Left cardiac atrium (tissue), 4 donors: ENCODE results near the gene GATA2. TPM values are rescaled to one million over a fixed set of nuclear protein-coding genes. Genes with fewer than 3 reads are reported as not detected.

ENCODE experiments used
- ATAC-seq, 2 donors: fragments of 200-7000 bp; cut with Tn5 transposase; one replicate each; pipeline ENCODE4 v1.9.1; 2020; ENCODE audit warnings: mild to moderate bottlenecking in 2 of 2, moderate library complexity in 2 of 2
- DNase-seq: peaks from one replicate; pipeline ENCODE4 v3.0.0-alpha.2; 2020
- intact Hi-C, 2 donors: fragments of 100-400 bp; cut with DNase I; formaldehyde crosslinking; loops; one replicate each; pipeline versions ENCODE4 v1.14.1 to v1.15.1; 2022 to 2023
- total RNA-seq, 2 donors: library from RNA; stranded (reverse); fragmentation: NEBNext Ultra II Directional; extraction: Animal tissue kit (Norgen Biotek cat#: 25700); gene quantifications; one replicate each; pipeline ENCODE4 v1.2.1, GENCODE V29; 2021
- donor health status: DM: no; HTN: yes; CAD: no.
- donor health status: DM: no; HTN: yes; CAD: no; lungs with severe emphysema.
- donor health status: DM: yes; HTN: yes; CAD: no.
- donor health status: Dilated cardiomyopathy.

The GATA2 gene
- total RNA-seq, 2 donors from 2014 or later: 8.9 to 23.8 TPM

DNA sequence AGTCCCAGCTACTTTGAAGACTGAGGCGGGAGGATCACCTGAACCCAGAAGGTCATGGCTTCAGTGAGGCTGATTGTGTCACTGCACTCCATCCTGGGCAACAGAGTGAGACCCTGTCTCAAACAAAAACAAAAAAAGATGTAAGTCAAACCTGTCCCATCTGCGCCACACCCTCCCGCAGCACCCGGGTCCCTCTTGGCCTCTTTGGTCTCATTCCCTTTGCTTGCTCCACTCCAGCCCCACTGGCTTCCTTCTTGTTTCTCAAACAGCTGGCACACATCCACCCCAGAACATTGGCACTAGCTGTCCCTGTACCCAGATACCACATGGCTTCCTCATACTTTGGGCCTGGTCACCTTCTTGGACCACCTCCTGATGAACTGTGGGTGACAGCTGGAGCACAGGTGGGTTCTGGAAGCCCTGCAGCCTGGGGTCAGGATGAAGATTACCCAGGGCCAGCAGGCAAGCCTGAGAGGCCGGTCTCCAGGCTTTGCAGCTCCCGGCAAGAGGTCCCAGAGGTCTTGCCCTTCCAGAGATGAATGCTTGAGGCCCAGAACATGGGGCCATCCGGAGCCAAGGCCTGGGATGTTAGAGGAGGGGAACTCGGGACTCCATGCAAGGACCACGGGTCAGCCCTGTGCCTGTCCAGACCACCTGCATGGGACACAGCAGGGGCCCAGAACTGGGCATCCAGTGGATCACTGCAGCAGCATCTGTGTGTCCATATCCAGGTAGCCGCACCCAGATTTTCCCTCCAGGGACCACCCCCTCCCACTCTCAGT lies 10.9 kb upstream of the GATA2 start:
- DNase-seq (no peak), ATAC-seq (no peak)
- intact Hi-C loops: loop anchor here in 1 of 2 donors (5.0 kb wide), 1 partner anchor 78 kb away; no protein-coding TSS in a partner anchor

DNA sequence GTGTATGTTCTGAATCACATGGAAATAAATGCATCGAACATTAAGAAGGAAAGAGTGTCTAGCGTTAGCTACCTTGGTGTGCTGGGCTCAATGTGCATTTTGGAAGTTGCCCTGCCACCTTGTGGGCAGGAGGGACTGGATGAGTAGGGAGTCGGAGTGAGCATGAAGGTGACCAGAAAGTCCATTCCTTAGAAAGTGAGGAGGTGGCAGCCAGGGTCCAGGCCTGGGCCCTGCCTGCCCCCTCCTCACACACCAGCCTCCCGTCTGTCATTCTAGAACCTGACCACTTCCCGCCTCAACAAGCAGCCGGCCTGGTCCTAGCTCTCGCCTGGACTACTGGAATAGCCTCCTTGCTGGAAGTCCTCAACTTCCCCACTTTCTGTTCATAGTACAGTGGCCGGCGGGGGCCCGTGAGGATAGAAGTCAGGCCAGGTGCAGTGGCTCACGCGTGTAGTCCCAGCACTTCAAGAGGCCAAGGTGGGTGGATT lies 10.2 kb upstream of the GATA2 start:
- intact Hi-C loops: loop anchor here in 1 of 2 donors (5.0 kb wide), 1 partner anchor 79 kb away; no protein-coding TSS in a partner anchor
- ATAC-seq: no peak
- no peak for DNase-seq

DNA sequence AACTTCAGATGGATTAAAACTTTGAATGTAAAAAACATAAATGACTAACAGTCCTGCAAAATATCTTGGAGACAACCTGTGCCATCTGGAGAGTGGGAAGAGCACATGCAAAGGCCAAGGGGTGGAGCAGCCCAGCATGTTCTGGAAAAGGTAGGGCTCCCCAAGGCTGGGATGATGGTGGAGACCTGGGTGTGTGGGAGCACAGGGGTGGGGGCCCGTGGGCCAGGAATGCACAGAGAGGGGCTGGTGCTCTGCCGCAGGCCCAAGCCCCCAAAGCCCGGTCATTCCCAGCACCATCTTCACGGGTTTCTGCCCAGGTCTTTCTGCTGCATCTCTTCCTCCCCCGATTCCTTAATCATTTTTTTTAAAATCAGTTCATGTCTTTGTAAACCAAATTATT lies 9.7 kb upstream of the GATA2 start:
- intact Hi-C loops: loop anchor here in 1 of 2 donors (5.0 kb wide), 1 partner anchor 80 kb away; no protein-coding TSS in a partner anchor
- DNase-seq (no peak), ATAC-seq (no peak)

DNA sequence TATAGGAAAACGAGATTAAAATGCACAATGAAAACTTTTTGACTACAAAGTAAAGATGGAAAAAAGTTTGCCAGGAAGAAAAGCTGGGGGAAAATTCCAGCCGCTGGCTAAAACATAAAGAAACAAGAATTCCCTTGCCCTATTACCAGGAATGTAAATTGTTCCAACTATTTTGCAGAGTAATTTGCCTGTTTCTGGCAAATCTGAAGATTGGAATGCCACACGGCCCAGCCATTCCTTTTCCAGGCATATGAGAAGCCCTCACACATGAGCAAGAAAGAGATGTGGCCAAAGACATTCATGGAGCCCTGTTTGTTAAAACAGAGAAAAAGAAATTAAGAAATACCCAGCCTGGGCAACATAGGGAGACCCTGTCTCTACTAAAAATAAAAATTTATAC lies 8.4 kb upstream of the GATA2 start:
- intact Hi-C loops: loop anchor here in 1 of 2 donors (5.0 kb wide), 1 partner anchor 81 kb away; no protein-coding TSS in a partner anchor
- no peak for ATAC-seq
- no peak for DNase-seq

DNA sequence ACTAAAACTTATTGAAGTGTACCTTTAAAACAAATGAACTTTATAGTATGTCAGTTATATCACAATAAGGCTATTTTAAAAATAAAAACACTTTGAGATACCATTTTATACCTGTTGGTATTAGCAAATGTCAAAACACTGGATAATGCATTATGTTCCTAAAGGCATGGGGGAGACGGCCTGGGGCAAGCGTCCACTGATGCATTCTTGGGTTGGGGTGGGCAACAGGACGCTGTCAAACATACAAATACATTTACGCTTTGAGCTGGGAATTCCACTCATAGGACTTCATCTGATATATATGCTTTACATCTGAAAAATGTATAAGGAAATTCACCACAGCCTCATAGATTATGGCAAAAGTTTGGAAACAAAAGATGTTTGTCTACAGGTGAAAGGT lies 7.6 kb upstream of the GATA2 start:
- ATAC-seq (no peak), DNase-seq (no peak)
- intact Hi-C loops: loop anchor here in 1 of 2 donors (5.0 kb wide), 1 partner anchor 82 kb away; no protein-coding TSS in a partner anchor

DNA sequence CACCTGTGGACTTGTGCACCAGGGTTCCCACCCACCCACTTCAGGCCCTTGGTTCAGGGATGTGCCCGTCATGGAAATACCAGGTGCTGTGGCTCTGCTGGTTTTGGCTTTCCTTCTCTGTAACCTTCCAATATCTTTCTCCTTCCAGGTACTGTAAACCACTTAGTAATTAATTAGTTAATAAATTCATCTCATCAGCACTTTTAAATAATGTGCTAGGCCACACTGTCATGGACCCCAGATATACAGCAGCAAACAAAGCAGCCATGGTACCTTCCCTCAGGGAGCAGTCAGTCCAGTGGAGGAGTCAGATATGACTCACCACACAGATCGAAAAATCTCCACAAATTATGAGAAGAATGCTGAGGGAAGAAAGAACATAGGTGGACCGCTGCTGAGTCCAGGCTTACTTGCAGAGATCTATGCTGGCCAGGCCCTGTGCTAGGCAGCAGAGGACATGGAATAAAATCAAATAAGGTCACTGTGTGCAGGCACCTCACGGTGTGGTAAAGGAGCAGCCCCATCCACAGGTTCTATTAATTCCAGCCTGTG lies 6.8 kb upstream of the GATA2 start:
- DNase-seq (no peak), ATAC-seq (no peak)
- intact Hi-C loops: loop anchor here (5.0 to 10.0 kb wide), 5 partner anchors 72 to 402 kb away; no protein-coding TSS in a partner anchor

DNA sequence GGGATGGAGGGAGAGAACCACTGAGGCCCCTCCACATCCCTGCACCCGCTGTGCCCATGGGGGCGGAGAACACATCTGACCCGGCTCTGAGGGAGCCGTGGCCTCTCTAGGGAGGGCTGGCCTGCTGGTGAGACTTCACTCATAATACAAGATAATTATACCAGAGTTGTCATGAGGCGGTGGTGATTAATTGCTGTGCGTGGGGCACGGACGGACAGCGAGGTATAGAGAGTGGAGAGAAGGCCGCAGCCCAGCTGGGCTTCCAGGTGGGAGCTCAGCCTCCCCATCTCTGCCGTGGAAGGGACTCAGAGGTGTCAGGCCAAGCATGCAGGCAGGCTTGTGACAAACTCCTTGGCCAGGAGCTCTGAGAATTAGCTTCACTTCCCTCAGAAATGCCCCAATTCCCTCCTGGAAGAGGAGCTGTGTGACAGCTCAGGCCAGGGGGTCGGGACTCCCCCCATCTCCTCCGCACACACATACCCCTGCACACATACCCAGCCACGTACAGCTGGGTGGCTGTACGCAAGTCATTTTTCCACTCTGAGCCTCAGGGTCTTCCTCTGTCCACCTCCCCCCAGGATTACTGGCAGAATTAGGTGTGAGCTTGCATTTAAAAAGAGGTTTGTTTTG lies 6.0 kb upstream of the GATA2 start:
- intact Hi-C loops: loop anchor here (5.0 to 10.0 kb wide), 4 partner anchors 72 to 402 kb away; no protein-coding TSS in a partner anchor
- DNase-seq: no peak
- no peak for ATAC-seq

DNA sequence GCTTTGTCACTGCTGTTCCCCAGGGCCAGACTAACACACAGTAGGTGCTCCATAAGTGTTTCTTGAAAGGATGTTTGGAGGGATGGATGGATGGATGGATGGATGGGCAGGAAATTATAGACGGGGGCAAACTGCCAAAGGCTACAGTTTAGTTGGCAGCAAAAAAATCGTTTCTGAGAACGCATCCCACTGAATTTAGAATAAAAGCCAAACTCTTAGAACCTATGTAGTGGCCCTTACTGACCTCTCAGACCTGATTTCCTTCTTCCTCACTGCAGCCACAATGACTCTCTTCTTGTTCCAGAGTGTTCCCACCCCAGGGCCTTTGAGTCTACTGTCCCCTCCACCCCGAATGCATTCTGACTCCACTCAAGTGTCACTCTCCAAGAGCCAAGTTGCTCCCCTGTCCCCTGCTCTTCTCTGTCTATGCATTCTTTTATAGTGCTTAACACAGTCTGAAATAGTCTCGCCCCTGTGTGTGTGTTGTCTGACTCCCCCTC lies 5.2 kb upstream of the GATA2 start:
- intact Hi-C loops: loop anchor here (5.0 to 10.0 kb wide), 4 partner anchors 71 to 401 kb away; no protein-coding TSS in a partner anchor
- ATAC-seq (no peak), DNase-seq (no peak)

DNA sequence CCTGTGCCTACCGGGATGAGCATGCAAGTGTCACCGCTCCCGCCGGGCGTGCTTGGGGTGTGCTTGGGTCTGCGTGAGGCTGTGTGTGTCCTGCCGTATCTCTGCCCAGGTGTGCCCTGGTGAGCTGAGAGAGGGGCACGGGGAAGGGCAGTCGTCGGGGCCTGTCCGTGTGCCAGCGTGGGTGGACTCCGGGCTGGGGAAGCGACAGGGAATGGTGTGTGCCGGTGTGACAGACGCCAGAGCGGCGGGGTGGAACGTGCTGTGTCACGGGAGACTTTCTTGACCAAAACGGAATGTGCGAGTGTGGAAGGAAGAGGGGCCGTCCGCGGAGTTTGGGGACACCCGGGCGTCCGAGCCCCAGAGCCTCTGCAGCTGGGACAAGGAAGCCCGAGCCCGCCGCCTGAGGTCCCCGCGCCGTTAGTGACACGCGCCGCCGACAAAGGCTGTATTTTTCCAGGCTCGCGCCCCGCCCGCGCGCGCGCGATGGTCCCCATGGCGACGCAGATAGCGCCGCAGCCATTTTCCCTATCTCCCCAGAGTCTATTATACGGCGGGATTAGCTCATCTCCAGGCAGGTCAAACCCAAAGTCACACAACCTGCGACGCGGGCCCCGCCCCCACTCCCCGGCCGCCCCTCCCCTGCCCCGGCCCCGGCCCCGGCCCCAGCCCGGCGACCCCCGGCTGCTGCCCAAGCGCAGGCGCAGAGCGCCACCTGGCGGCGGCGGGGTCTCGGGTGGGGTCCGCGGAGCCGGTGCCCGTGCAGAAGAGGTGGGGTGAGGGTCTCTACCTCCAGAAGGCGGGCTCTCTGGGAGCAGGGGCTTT lies 4.5 kb upstream of the GATA2 start:
- DNase-seq: peak; percentile 83
- intact Hi-C loops: loop anchor here (2.0 to 10.0 kb wide), 5 partner anchors 70 to 400 kb away; no protein-coding TSS in a partner anchor
- ATAC-seq: peak; percentile 74

DNA sequence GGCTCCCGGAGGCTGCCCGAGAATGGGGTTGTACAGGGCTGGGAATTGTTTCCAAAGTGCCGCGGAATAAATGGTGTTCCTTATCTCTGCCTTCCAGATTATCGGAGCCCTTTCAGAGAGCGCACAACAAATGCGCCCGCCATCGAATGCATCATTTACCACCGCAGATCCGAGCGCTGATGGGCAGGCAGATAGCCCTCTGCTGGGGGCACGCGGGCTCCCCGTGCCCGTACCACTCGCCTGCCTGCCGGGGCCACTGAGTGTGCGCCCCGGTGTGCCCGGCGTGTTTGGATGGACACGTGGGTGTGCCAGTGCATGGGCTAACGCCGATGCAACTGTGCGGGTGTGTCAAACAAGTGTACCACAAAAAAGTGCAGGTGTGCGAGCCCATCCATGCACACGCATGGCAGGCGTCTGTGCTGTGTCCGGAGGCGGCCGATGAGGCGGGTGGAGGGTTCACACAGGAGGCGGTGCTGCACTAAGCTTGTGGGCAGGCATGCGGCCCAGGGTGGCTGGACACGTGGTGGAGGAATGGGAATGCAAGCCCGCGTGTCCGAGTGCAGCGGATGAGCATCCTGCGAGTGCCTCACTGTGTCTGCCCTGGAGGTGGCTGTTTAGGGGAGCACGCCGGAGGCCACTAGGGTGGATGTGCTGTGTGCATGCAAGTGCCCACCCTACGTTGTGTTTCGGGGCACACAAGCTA lies 3.8 kb upstream of the GATA2 start:
- peak; percentile 76 for DNase-seq
- intact Hi-C loops: loop anchor here (2.0 to 10.0 kb wide), 5 partner anchors 69 to 399 kb away; no protein-coding TSS in a partner anchor
- peak; percentile 53 to 64 for ATAC-seq

DNA sequence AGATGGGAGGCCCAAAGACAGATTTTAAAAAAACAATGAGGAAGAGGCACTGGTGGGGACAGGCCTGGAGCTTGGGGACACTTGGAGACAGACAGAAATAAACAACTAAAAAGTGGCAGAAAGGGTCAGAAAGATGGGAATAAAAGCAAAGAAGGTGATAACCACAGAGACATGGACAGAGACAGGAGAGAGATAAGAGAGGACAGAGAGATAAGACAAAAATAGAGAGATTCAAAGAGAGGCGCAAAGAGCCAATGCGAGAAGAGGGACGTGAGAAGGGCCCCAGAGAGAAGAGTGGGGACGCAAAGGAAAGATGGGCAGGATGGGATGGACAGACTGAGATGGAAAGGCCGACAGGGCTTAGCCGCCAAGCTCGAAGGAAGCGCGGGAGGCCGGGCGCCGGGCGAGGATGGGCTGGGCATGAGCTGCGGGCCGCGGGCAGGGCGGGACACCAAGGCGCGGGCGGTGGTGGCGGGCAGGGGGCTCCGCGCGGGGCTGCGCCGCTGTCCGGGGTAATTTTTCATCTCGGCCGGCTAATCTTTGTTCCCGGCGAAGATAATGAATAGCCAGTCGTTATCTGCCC lies 3.1 kb upstream of the GATA2 start:
- intact Hi-C loops: loop anchor here (2.0 to 10.0 kb wide), 5 partner anchors 69 to 399 kb away; no protein-coding TSS in a partner anchor
- ATAC-seq: no peak
- no peak for DNase-seq

DNA sequence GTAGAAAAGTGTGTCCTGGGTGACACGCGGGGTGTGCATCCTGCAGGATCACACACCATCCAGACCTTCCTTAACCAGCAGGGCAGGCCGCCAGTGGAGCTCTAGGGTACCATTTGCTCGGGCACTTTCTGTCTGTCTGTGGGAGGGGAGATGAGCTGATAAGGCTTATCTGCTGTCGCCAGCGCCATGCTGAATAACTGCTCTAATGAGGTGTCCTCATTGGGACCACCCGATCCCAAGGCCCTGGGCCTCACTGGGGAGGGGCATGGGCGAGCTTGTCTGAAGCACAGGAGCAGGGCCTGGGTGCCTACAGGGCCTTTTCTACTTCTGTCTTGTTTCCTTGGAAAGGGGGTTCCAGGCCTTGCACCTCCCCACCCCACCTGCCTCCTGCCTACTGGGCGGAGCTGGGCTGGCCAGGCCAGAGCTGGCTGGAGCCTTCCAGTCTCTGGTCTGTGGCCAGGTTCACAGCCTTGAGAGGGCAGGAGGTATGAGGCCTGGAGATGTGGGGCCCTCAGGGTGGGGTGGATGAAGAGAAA lies 2.5 kb upstream of the GATA2 start:
- intact Hi-C loops: loop anchor here (5.0 to 10.0 kb wide), 4 partner anchors 68 to 398 kb away; no protein-coding TSS in a partner anchor
- DNase-seq (no peak), ATAC-seq (no peak)

DNA sequence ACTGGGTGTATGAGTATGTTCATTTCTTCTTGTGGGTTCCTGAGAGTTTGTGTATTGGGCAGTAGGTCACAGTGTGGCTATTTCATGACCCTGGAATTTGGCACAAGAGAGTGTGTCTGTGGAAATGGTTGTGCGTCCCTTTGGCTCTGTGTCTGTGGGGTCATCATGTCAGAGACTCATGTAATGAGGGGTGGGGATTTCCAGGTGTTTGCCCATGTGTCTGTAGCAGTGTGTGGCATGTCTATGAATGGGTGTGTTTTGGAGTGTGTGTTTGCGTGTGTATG lies 1.3 kb upstream of the GATA2 start:
- DNase-seq: no peak
- no peak for ATAC-seq
- intact Hi-C loops: loop anchor here in 1 of 2 donors (5.0 to 10.0 kb wide), 2 partner anchors 190 to 322 kb away; no protein-coding TSS in a partner anchor

DNA sequence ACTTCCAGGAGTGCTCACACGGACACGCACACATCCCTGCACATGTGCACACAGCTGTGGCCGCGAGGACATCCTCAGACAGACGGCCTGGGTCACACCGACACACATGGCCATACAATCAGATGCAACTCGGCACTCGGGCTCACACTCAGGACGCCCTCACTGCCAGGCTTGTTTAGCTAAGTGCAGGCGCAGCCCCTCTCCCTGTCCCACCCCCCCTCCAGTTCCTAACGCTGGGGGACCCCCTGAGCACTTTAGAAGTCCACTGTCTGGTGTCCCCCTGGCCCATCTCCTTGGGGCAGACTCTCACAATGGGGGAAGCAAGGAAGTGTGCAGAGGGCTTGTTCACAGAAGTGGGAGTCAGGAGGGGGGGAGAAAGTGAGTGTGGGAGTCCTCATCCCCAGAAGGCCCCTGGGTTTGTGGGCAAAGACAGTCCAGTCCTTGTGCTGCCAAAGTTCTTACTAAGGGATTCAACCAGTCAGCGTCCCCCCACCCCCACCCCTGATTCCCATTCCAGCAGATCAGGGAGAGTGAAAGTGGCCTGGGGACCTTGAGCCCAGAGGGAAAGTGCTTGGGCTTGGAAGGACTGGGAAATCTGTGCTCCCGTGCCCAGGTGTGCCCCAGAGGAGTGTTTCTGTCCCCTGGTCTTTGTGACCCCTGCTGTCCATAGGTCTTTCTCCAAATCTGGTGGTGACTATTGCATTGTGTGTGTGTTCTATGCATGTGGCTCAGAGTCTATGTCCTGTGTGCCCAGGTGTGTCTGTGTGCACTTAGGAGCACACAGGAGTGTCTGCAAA lies 767 bp upstream of the GATA2 start:
- intact Hi-C loops: loop anchor here in 1 of 2 donors (5.0 to 10.0 kb wide), 2 partner anchors 189 to 321 kb away; no protein-coding TSS in a partner anchor
- no peak for DNase-seq
- no peak for ATAC-seq

DNA sequence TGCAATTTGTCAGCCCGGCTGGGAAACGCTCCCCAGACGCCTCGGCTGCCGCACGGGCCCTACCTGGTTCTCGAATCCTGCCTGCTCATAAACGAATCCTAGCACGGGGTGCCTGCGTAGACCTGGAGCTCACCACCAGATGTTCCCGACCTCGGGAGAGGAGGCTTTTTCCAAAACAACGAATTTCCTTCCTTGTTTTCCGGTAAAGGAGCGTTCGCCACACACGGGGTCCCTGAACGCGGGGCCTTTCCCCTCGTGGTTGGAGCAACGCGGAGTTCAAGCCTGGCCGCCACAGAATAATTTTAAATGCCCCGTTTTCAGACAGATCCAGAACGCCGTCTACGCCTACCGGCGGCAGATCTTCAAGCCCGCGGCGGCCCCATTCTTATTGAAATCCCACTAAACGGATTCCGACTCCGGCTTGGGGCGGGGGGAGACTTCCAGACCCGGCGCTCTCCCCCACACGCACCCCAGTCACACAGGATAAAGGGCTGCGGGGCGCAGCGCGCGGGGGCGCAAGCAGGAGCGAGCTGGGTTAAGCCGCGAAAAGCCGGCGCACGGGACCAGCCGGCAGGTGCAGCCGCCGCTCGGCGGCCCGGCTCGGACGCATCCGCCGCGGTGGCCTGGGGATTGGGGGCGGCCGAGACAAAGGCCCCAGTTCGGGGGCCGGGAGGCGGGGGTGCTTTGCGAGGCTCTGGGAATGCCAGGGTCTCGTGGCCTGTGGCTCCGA lies 895 bp downstream of the GATA2 start:
- ATAC-seq (no peak), DNase-seq (no peak)
- intact Hi-C loops: loop anchor here in 1 of 2 donors (5.0 to 10.0 kb wide), 2 partner anchors 187 to 320 kb away; no protein-coding TSS in a partner anchor

DNA sequence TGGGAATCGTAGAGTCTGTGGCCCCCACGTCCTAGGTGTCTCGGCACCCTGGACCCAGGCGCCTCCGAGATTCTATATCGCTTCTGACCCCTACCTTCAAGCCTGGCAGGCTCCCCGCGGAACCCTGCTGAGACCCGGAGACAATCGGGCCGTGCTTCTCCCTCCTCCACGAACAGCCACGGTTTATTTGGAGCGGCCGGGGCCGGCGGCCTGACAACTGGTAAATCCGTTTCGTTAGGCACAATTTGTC lies 1.4 kb downstream of the GATA2 start:
- no peak for DNase-seq
- ATAC-seq: no peak
- intact Hi-C loops: loop anchor here in 1 of 2 donors (5.0 to 10.0 kb wide), 2 partner anchors 187 to 319 kb away; no protein-coding TSS in a partner anchor
